OCI-LY7 (cell line): Measurements from ENCODE around the gene GRK5.

Source experiments
- CTCF ChIP-seq: fragments of 200-600 bp; sonication (generic); conservative IDR thresholded peaks from 2 replicates; pipeline ENCODE4 v1.5.1; 2014; ENCODE audit warnings: mild to moderate bottlenecking, antibody characterized with exemption, low read length, moderate library complexity, mixed read lengths
- EZH2phosphoT487 ChIP-seq: fragments of 200-600 bp; sonication (generic); IDR thresholded peaks from 2 replicates; pipeline ENCODE4 v1.6.1; 2018; ENCODE audit warnings: low read depth, borderline replicate concordance, mild to moderate bottlenecking, mixed run types, antibody characterized with exemption, low read length, moderate library complexity, mixed read lengths

- no peak for TF ChIP-seq CTCF
- TF ChIP-seq EZH2phosphoT487, result no peak
Measured at GRCh38 chr10:119305860-119306513, 98.6 kb downstream of the GRK5 start.
